Mesothelial cell of epicardium (in vitro differentiated cells): ENCODE measurements around the gene SERPINH1. TPM values are rescaled to one million over a fixed set of nuclear protein-coding genes. Genes with fewer than 3 reads are reported as not detected.

Experiments used
- DNase-seq, 2 experiments: peaks; one replicate each; pipeline ENCODE4 v3.0.0; 2021; ENCODE audit warnings: low spot score in 2 of 2; ENCODE audit not compliant: unreplicated experiment in 2 of 2
- H3K27ac Mint-ChIP-seq: 2 replicates; pipeline ENCODE4 v1.8.0; 2021; ENCODE audit warnings: mixed read lengths
- H3K27me3 Mint-ChIP-seq: 2 replicates; pipeline ENCODE4 v1.8.0; 2021; ENCODE audit warnings: low read depth, mixed read lengths
- H3K36me3 Mint-ChIP-seq: 2 replicates; pipeline ENCODE4 v1.8.0; 2021; ENCODE audit warnings: mixed read lengths
- H3K4me1 Mint-ChIP-seq: 2 replicates; pipeline ENCODE4 v1.8.0; 2021; ENCODE audit warnings: mixed read lengths
- H3K4me3 Mint-ChIP-seq: 2 replicates; pipeline ENCODE4 v1.8.0; 2021; ENCODE audit warnings: mild to moderate bottlenecking, moderate library complexity, mixed read lengths
- H3K9me3 Mint-ChIP-seq: 2 replicates; pipeline ENCODE4 v1.8.0; 2021; ENCODE audit warnings: mixed read lengths
- CTCF ChIP-seq: fragments of 200-600 bp; sonication (generic); IDR thresholded peaks from one replicate; pipeline ENCODE4 v1.5.0; 2021; ENCODE audit warnings: antibody characterized with exemption; ENCODE audit not compliant: unreplicated experiment
- total RNA-seq: library from RNA; stranded (reverse); gene quantifications from 3 replicates; pipeline ENCODE4 v1.2.1, GENCODE V29; 2021

The SERPINH1 gene
- total RNA-seq, 1 donor from 2014 or later: 375 TPM

- Mint-ChIP-seq H3K4me3 (no peak overlapping the region), H3K27me3 (peaks cover 12% of the 10 kb centered on the region), H3K27ac (no peak overlapping the region), H3K4me1 (peaks cover 31% of the 10 kb centered on the region), H3K36me3 (no peaks in the 10 kb centered on the region), H3K9me3 (no peaks in the 10 kb centered on the region)
- no peak for DNase-seq
- no peak for TF ChIP-seq CTCF
Observed at GRCh38 chr11:75593286-75593915, 31.3 kb downstream of the SERPINH1 start.

- H3K9me3 Mint-ChIP-seq: no peaks in the 10 kb centered on the region
- DNase-seq: no peak
- no peak for TF ChIP-seq CTCF
- H3K36me3 Mint-ChIP-seq: no peaks in the 10 kb centered on the region
- H3K4me1 Mint-ChIP-seq: peaks cover 31% of the 10 kb centered on the region
- no peak overlapping the region for H3K4me3 Mint-ChIP-seq
- no peak overlapping the region for H3K27ac Mint-ChIP-seq
- peaks cover 12% of the 10 kb centered on the region for H3K27me3 Mint-ChIP-seq
Observed at GRCh38 chr11:75594211-75594610, 32.2 kb downstream of the SERPINH1 start.

DNA sequence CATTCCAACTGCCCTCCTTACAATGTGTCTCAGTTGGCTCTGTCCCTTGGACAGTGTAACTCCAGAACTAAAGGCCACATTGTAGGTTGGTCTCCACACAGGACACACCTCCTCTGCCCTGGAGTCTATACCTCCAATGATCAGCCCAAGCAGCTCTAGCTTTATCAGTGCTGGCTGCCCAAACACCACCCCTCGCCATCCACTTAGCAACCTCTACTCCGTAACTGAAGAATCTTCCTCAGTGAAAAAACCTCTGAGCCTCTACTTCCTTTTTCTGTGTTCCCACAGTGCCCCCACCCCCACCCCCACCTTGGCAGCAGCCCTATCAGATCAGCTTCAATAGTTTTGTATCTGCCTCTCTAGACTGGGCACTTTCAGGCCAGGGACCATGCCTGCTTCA is 33.4 kb downstream of the SERPINH1 start:
- peaks cover 12% of the 10 kb centered on the region for H3K27me3 Mint-ChIP-seq
- H3K36me3 Mint-ChIP-seq: no peaks in the 10 kb centered on the region
- peaks cover 31% of the 10 kb centered on the region for H3K4me1 Mint-ChIP-seq
- no peak for DNase-seq
- H3K9me3 Mint-ChIP-seq: no peaks in the 10 kb centered on the region
- TF ChIP-seq CTCF: no peak
- no peak overlapping the region for H3K27ac Mint-ChIP-seq
- H3K4me3 Mint-ChIP-seq: no peak overlapping the region

GRCh38 chr11:75596914-75597313 is 34.9 kb downstream of the SERPINH1 start:
- DNase-seq: no peak
- no peak for TF ChIP-seq CTCF
- Mint-ChIP-seq H3K27ac (no peak overlapping the region), H3K27me3 (peaks cover 12% of the 10 kb centered on the region), H3K36me3 (no peaks in the 10 kb centered on the region), H3K9me3 (no peaks in the 10 kb centered on the region), H3K4me1 (peaks cover 31% of the 10 kb centered on the region), H3K4me3 (no peak overlapping the region)

DNA sequence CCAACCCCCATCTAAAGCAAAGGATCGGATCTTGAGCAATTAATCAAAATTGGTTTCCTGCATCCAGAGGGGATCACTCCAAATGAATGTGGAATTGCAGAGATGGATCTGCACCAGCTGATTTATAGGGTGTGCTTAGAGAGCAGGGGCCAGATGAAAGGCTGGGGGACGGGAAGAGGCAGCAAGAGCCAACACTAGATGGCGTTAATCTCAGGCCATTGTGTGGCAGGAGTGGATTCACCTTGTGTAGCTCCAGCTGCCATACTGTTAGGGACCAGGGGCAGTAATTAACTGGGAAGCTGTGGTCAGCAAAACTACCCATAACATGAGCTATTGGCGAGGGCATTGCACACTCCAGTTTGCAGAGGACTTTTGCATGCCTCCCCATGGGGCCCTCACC is 35.6 kb downstream of the SERPINH1 start:
- Mint-ChIP-seq H3K27ac (no peak overlapping the region), H3K36me3 (no peaks in the 10 kb centered on the region), H3K9me3 (no peaks in the 10 kb centered on the region), H3K27me3 (peaks cover 5% of the 10 kb centered on the region), H3K4me1 (peaks cover 31% of the 10 kb centered on the region), H3K4me3 (no peak overlapping the region)
- no peak for DNase-seq
- TF ChIP-seq CTCF: no peak

DNA sequence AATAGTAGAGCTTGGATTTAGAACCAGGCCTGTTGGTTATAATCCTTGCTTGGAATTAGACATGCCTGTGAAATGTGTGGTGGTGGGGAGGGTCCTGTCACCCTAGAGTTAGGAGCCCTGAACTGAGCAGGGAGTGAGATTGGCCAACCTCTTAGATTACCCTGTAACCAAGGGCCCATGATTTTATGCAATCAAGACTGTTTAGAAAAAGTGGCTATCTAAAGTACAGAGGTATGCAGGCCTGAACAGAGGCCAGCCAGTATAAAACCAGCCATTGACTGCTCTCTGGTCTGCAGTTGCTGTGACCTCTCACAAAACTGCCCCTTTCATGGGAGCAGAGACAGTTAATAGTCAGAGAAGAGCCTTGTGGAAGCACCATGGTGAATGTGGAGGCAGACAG is 36.2 kb downstream of the SERPINH1 start:
- TF ChIP-seq CTCF: no peak
- peaks cover 3% of the 10 kb centered on the region for H3K27me3 Mint-ChIP-seq
- no peak overlapping the region for H3K27ac Mint-ChIP-seq
- no peak overlapping the region for H3K4me3 Mint-ChIP-seq
- peaks cover 31% of the 10 kb centered on the region for H3K4me1 Mint-ChIP-seq
- no peaks in the 10 kb centered on the region for H3K36me3 Mint-ChIP-seq
- DNase-seq: no peak
- H3K9me3 Mint-ChIP-seq: no peaks in the 10 kb centered on the region
